Measurements from ENCODE around the gene MEF2D.

The MEF2D gene

GRCh38 chr1:156486421-156487344 lies 13.9 kb downstream of the MEF2D start:
- no peak for TF ChIP-seq CTCF (IDR thresholded peaks at IDR 0.05; ENCODE audit: low read depth, low read length, missing control alignments)
- DNase-seq (ENCODE audit: low read depth) = no peak
- H3K4me3 ChIP-seq (ENCODE audit: low read depth, low read length) = no peak overlapping the region
- in situ Hi-C loops (cut with HindIII; ENCODE audit: low sequenced_read_pairs) = no loop called here

- DNase-seq (ENCODE audit: low read depth) = no peak
- no peak overlapping the region for H3K4me3 ChIP-seq (ENCODE audit: low read depth, low read length)
- in situ Hi-C loops (cut with HindIII; ENCODE audit: low sequenced_read_pairs) = no loop called here
- no peak for TF ChIP-seq CTCF (IDR thresholded peaks at IDR 0.05; ENCODE audit: low read depth, low read length, missing control alignments)
These were observed 14.6 kb downstream of the MEF2D start for GRCh38 chr1:156485984-156486383.

GRCh38 chr1:156484480-156485058 lies 16.0 kb downstream of the MEF2D start:
- no peak for TF ChIP-seq CTCF (IDR thresholded peaks at IDR 0.05; ENCODE audit: low read depth, low read length, missing control alignments)
- DNase-seq (ENCODE audit: low read depth) = no peak
- in situ Hi-C loops (cut with HindIII; ENCODE audit: low sequenced_read_pairs) = no loop called here
- no peak overlapping the region for H3K4me3 ChIP-seq (ENCODE audit: low read depth, low read length)

GRCh38 chr1:156483397-156483796 lies 17.2 kb downstream of the MEF2D start:
- TF ChIP-seq CTCF (IDR thresholded peaks at IDR 0.05; ENCODE audit: low read depth, low read length, missing control alignments) = no peak
- no peak for DNase-seq (ENCODE audit: low read depth)
- no peak overlapping the region for H3K4me3 ChIP-seq (ENCODE audit: low read depth, low read length)
- in situ Hi-C loops (cut with HindIII; ENCODE audit: low sequenced_read_pairs) = no loop called here

GRCh38 chr1:156482276-156482675 lies 18.3 kb downstream of the MEF2D start:
- no peak overlapping the region for H3K4me3 ChIP-seq (ENCODE audit: low read depth, low read length)
- no peak for DNase-seq (ENCODE audit: low read depth)
- TF ChIP-seq CTCF (IDR thresholded peaks at IDR 0.05; ENCODE audit: low read depth, low read length, missing control alignments) = no peak
- in situ Hi-C loops (cut with HindIII; ENCODE audit: low sequenced_read_pairs) = no loop called here

- no peak for TF ChIP-seq CTCF (IDR thresholded peaks at IDR 0.05; ENCODE audit: low read depth, low read length, missing control alignments)
- no peak overlapping the region for H3K4me3 ChIP-seq (ENCODE audit: low read depth, low read length)
- in situ Hi-C loops (cut with HindIII; ENCODE audit: low sequenced_read_pairs) = no loop called here
- DNase-seq (ENCODE audit: low read depth) = no peak
These were observed 19.0 kb downstream of the MEF2D start for GRCh38 chr1:156481527-156481926.

Measured in astrocyte of the cerebellum (primary cell).